HUES64 (cell line): ENCODE results near the gene PRKAG1.

Experiments
- H3K27ac ChIP-seq: 2 replicates; pipeline ENCODE4 v1.7.0; 2013; ENCODE audit warnings: low read depth, low read length, inconsistent platforms
- H3K27me3 ChIP-seq: 2 replicates; pipeline ENCODE4 v1.6.1; 2013; ENCODE audit warnings: mild to moderate bottlenecking, low read length; ENCODE audit not compliant: insufficient read depth
- H3K36me3 ChIP-seq: 2 replicates; pipeline ENCODE4 v1.6.1; 2013; ENCODE audit warnings: mild to moderate bottlenecking, low read length; ENCODE audit not compliant: insufficient read depth
- H3K4me1 ChIP-seq: 2 replicates; pipeline ENCODE4 v1.6.1; 2013; ENCODE audit warnings: mild to moderate bottlenecking, low read length, moderate library complexity; ENCODE audit not compliant: insufficient read depth
- H3K4me3 ChIP-seq: 2 replicates; pipeline ENCODE4 v1.5.1; 2013; ENCODE audit warnings: mild to moderate bottlenecking, low read length, moderate library complexity
- H3K9ac ChIP-seq: 2 replicates; pipeline ENCODE4 v1.6.1; 2013; ENCODE audit warnings: mild to moderate bottlenecking, low read depth, low read length
- H3K9me3 ChIP-seq: 2 replicates; pipeline ENCODE4 v1.6.1; 2013; ENCODE audit warnings: low read depth, low read length; ENCODE audit not compliant: insufficient read depth
- WGBS: fragments of 150-250, 120-280 bp; methylation state at CpG from one replicate; pipeline ENCODE4 v1.1.7; 2013; ENCODE audit warnings: missing lambda C conversion rate; 5-methylcytosine and 5-hydroxymethylcytosine counted together

The PRKAG1 gene

DNA sequence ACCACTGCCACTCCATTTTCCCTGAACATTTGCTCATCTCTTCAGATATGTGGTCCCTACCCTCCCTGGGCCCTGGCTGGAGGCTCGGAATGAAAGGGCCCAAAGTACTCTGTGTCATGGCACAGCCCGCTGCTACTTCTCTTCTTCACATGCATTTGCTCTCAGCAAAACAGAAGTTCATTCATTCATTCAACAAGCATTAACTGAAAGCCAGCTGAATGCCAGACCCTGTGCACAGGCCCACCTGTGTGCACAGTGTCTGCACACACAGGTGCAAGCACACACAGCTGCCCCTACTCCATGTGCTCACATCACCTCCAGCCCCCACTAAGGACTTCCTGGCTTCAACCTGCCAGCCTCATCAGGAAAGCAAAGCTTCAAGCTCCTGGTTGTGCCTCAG is 32.7 kb downstream of the PRKAG1 start:
- peaks cover 14% of the 10 kb centered on the region; the same call in 1 of the 2 replicates for H3K4me1 ChIP-seq
- H3K36me3 ChIP-seq = no peaks in the 10 kb centered on the region
- no peaks in the 10 kb centered on the region for H3K9me3 ChIP-seq
- no peak overlapping the region for H3K27ac ChIP-seq
- peaks cover 94% of the 10 kb centered on the region for H3K27me3 ChIP-seq
- 87% methylated on average over 2 of the region's 2 CpGs for WGBS
- H3K4me3 ChIP-seq = no peak overlapping the region
- no peak overlapping the region for H3K9ac ChIP-seq

DNA sequence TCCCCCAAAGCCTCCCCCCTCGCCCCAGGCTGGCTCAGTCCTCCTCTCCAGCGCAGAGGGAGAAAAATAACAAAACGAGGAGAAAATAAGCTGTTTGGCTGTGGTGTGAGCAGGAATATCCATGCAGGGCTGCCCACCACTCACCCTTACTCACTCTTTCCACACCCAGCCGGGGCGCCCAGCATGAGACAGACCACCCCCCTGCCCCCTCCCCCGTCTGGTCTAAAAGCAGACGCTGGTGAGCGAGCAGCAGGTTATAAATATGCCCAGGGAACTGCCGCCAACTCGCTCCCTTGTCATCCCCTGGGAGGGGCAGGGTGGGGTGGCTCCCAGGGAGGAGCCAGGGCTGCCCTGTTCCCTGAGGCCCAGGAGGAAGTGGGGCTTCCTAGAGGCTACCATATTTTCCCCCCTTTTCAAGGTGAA is 33.1 kb downstream of the PRKAG1 start:
- Histone ChIP-seq H3K36me3 (no peaks in the 10 kb centered on the region), H3K4me1 (peaks cover 10% of the 10 kb centered on the region; the same call in 1 of the 2 replicates), H3K9ac (no peak overlapping the region), H3K4me3 (no peak overlapping the region), H3K9me3 (no peaks in the 10 kb centered on the region), H3K27ac (no peak overlapping the region), H3K27me3 (peaks cover 94% of the 10 kb centered on the region)
- 40% methylated on average over 7 of the region's 10 CpGs for WGBS

DNA sequence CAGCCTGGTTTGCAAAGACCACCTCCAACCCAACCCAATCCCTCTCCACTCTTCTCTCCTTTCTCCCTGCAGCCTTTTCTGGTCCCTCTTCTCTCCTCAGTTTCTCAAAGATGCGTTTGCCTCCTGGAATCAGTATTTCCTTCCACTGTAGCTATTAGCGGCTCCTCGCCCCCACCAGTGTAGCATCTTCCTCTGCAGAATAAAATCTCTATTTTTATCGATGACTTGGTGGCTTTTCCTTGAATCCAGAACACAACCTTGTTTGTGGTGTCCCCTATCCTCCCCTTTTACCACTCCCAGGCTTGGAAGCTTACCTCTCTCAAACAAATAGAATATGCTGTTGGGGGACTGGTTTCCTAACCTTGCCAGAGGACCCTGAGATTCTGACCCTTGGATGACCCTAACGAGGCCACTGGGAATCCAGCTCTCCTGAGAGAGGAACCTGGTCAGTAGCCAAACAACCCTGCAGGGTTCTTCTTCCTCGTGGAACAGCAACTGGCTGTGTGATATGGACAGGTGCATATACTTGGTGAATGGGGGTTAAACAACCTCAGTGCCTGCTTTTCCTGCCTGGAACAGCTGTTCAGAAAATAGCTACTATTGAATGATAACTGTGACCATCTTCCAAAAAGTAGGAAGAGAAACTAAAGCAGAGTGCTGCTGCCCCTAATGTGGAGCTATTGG is 36.0 kb downstream of the PRKAG1 start:
- no peak overlapping the region for H3K9ac ChIP-seq
- H3K27me3 ChIP-seq = peaks cover 99% of the 10 kb centered on the region
- no peaks in the 10 kb centered on the region for H3K36me3 ChIP-seq
- no peak overlapping the region for H3K4me3 ChIP-seq
- WGBS = 76% methylated on average over 6 of the region's 6 CpGs
- H3K4me1 ChIP-seq = peaks cover 19% of the 10 kb centered on the region
- no peak overlapping the region for H3K27ac ChIP-seq
- no peaks in the 10 kb centered on the region for H3K9me3 ChIP-seq

DNA sequence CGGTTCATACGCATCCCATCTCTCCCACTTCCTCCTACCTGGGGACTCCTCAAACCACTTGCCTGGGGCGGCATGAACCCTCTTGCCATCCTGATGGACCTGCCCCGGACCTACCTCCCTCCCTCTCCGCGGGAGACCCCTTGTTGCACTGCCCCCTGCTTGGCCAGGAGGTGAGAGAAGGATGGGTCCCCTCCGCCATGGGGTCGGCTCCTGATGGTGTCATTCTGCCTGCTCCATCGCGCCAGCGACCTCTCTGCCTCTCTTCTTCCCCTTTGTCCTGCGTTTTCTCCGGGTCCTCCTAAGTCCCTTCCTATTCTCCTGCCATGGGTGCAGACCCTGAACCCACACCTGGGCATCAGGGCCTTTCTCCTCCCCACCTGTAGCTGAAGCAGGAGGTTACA is 36.8 kb downstream of the PRKAG1 start:
- Histone ChIP-seq H3K27me3 (peaks cover 99% of the 10 kb centered on the region), H3K9ac (no peak overlapping the region), H3K36me3 (no peaks in the 10 kb centered on the region), H3K27ac (no peak overlapping the region), H3K9me3 (no peaks in the 10 kb centered on the region), H3K4me1 (peaks cover 19% of the 10 kb centered on the region), H3K4me3 (peak overlapping the region; percentile 46)
- WGBS = 23% methylated on average over 13 of the region's 13 CpGs

DNA sequence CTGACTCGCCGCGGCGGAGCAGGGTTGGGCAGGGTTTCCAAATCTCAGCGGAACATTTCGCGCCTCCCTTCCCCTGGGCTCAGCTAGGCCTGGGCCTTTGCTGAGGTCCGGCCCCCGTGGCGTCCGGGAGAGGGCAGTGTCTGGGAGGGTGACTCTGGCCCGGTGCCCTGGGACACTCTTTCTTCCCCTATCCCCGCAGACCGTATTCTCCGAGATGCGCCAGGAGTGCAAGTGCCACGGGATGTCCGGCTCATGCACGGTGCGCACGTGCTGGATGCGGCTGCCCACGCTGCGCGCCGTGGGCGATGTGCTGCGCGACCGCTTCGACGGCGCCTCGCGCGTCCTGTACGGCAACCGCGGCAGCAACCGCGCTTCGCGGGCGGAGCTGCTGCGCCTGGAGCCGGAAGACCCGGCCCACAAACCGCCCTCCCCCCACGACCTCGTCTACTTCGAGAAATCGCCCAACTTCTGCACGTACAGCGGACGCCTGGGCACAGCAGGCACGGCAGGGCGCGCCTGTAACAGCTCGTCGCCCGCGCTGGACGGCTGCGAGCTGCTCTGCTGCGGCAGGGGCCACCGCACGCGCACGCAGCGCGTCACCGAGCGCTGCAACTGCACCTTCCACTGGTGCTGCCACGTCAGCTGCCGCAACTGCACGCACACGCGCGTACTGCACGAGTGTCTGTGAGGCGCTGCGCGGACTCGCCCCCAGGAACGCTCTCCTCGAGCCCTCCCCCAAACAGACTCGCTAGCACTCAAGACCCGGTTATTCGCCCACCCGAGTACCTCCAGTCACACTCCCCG is 37.4 kb downstream of the PRKAG1 start:
- H3K4me3 ChIP-seq = peak overlapping the region; percentile 46
- H3K27ac ChIP-seq = no peak overlapping the region
- H3K9ac ChIP-seq = no peak overlapping the region
- H3K4me1 ChIP-seq = peaks cover 17% of the 10 kb centered on the region
- WGBS = 4% methylated on average over 91 of the region's 91 CpGs
- H3K9me3 ChIP-seq = no peaks in the 10 kb centered on the region
- no peaks in the 10 kb centered on the region for H3K36me3 ChIP-seq
- H3K27me3 ChIP-seq = peaks cover 98% of the 10 kb centered on the region

DNA sequence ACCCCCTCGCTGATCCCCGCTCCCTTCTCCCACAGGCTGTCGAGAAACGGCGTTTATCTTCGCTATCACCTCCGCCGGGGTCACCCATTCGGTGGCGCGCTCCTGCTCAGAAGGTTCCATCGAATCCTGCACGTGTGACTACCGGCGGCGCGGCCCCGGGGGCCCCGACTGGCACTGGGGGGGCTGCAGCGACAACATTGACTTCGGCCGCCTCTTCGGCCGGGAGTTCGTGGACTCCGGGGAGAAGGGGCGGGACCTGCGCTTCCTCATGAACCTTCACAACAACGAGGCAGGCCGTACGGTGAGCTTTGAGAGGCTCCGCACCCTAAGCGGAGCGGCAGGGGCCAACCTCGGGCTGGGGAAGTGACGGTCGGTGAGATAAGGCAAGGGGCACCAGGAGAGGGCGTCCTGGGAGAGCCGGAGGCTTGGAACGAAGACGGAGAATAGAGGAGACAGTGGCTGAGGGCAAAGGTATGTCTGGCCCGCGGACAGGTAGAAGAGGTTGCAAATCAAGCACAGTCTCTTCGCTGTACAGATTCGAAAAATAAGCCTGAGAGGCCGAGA is 38.1 kb downstream of the PRKAG1 start:
- WGBS = 3% methylated on average over 46 of the region's 46 CpGs
- H3K27me3 ChIP-seq = peaks cover 98% of the 10 kb centered on the region

DNA sequence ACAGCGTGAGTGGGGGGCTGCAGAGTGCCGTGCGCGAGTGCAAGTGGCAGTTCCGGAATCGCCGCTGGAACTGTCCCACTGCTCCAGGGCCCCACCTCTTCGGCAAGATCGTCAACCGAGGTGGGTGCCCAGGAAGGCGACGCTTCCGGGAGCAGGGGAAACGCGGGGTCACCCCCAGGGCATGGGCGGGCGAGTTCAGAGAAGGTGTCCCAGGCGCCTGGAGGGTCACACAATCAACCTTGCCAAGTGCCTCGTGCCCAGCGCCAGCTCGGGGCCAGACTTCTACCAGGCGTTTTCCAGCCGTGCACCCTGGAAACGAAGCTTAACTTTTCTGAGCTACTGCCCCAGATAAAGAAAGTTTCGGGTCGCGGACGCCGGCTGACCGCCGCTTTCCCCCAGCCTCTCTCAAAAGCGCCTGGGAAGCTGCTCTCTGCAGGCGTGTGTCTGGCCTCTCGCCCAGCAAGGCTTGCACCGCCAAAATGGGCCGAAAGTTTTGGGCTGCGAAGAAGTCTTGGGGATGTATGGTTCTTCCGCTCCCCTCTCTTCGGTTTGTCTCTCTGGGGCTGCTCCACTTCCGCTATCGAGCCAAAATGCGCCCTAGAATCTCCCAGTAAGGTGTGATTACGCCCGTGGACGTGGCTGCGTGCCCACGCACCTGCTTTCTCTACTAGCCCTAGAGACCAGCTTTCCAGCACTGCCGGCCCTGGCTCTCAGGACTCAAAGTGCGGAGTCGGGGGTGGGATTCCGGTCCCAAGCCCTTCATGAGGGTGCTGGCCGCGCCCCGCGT is 38.8 kb downstream of the PRKAG1 start:
- H3K27ac ChIP-seq = no peak overlapping the region
- no peaks in the 10 kb centered on the region for H3K9me3 ChIP-seq
- no peaks in the 10 kb centered on the region for H3K36me3 ChIP-seq
- H3K4me1 ChIP-seq = peaks cover 11% of the 10 kb centered on the region
- H3K4me3 ChIP-seq = peak overlapping the region; percentile 46
- H3K27me3 ChIP-seq = peaks cover 98% of the 10 kb centered on the region
- no peak overlapping the region for H3K9ac ChIP-seq
- WGBS = 3% methylated on average over 55 of the region's 55 CpGs

More for the DNA sequence above, 38.1 kb downstream of the PRKAG1 start:
- Histone ChIP-seq H3K4me1 (peaks cover 11% of the 10 kb centered on the region), H3K4me3 (peak overlapping the region; percentile 46), H3K27ac (no peak overlapping the region), H3K9ac (no peak overlapping the region), H3K9me3 (no peaks in the 10 kb centered on the region), H3K36me3 (no peaks in the 10 kb centered on the region)

DNA sequence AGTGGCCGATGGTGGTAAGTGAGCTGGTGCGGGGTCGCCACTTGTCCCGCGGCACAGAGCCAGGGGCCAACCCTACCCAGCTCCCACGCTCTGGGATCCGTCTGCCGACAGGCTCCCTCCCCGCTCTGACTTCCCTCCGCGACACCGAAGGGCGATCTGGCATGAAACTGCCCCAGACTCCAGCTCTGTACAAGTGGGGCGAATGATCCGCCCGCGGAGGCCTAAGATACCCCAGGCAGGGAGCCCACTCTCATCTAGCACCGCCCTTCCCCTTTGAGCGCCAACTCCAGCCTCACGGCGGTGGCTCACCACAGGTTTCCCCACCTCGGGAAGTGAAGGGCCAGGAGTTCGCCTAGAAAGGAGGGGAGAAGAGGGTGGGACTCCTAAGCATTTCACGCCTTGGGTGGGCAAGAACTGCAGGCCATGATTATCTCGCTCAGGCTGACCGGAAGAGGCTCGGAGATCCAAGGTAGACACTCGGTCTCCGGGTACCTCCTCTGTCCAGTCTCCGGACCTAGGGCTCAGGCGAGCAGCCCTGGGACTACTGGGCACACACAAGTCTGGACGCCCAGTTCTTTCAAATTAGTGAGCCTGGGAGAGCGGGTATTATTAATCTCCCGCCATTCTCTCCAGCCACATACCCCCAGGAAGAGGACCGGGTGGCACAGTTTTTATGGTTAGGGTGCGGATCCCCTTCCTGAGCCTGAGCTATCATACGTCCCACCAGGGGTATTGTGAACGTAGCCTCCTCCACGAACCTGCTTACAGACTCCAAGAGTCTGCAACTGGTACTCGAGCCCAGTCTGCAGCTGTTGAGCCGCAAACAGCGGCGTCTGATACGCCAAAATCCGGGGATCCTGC is 39.6 kb downstream of the PRKAG1 start:
- Histone ChIP-seq H3K36me3 (no peaks in the 10 kb centered on the region), H3K9ac (no peak overlapping the region), H3K9me3 (no peaks in the 10 kb centered on the region), H3K27me3 (peaks cover 98% of the 10 kb centered on the region), H3K4me1 (peaks cover 11% of the 10 kb centered on the region), H3K27ac (no peak overlapping the region), H3K4me3 (peak overlapping the region; percentile 46)
- WGBS = 4% methylated on average over 44 of the region's 45 CpGs

DNA sequence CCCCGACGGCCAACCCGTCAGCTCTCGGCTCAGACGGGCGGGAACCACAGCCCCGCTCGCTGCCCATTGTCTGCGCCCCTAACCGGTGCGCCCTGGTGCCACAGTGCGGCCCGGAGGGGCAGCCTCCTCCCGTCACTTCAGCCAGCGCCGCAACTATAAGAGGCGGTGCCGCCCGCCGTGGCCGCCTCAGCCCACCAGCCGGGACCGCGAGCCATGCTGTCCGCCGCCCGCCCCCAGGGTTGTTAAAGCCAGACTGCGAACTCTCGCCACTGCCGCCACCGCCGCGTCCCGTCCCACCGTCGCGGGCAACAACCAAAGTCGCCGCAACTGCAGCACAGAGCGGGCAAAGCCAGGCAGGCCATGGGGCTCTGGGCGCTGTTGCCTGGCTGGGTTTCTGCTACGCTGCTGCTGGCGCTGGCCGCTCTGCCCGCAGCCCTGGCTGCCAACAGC is 40.3 kb downstream of the PRKAG1 start, which contains the start of gene WNT1:
Gene WNT1, plus strand, starts transcription at position 32 of the 450 bp plus-strand sequence. Its CDS starts 329 bp downstream, at position 361.
- Histone ChIP-seq H3K27ac (no peak within 1 kb of the TSS), H3K27me3 (peaks cover 98% of the 10 kb centered on the region), H3K4me1 (peaks cover 11% of the 10 kb centered on the region), H3K36me3 (no peaks in the 10 kb centered on the region), H3K9ac (no peak within 1 kb of the TSS), H3K4me3 (peak within 1 kb of the TSS; percentile 46), H3K9me3 (no peaks in the 10 kb centered on the region)
- WGBS = 2% methylated on average over 45 of the region's 45 CpGs
